NOMO-1 treated with DMSO at 0.1 percent for 48 hours (cell line): ENCODE data around the gene TCERG1L.

Experiments
- DNase-seq: peaks from one replicate; lab custom pipeline; 2025; ENCODE audit not compliant: unreplicated experiment; lab: John Stamatoyannopoulos, UW

TCERG1L gene

DNA sequence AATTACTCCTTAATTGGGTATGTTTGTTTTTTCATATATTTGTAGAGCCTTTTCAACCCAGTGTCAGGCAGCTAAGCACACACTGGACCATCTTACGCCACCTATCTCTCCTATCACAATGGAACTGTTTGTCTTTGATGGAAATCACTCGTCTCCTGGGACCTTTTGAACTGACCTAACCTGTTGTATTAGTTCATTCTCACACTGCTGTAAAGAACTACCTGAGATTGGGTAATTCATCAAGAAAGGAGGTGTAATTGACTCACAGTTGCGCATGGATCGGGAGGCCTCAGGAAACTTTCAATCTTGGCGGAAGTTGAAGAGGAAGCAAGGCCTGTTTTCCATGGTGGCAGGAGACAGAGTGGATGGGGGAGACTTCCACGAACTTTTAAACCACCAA lies 182.0 kb downstream of the TCERG1L start:
- no peak for DNase-seq

DNA sequence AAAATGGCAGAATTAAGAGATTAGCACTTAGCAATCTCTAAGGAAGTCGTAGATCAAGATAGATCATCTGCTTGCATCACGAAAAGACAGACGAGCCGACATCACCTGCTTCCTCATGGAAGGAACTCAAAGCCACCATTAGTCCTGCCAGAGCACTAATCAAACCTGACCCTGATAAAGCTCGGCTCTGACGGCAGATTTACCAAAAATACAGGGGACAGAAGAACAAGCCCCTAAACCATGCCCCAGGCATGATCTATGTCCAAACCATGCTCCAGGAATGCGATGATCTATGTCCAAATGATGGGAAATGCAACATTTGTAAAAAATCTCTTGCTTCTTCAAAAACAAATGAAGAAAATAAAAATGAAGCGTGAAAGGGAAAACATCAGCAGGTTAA lies 182.8 kb downstream of the TCERG1L start:
- DNase-seq, result no peak

DNA sequence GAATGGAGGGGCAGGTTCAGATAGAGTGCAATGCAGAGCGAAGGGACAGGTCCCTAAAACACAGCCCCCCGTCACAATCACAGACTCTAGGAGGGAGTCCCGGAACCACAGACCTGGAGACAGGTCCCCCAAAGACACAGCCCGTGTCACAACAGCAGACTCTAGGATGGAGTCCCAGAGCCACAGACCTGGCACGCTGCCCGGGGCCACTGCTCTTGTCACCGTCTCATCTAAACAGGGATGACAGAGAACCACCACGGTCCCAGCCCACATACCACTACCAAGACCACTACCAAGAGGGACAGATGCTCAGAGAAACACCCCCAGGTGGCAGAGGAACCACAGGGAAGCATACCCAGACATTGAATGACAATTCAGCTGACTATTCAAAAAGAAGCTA lies 183.9 kb downstream of the TCERG1L start:
- DNase-seq, result no peak

- no peak for DNase-seq
Observed at GRCh38 chr10:131127138-131127589, 184.4 kb downstream of the TCERG1L start.

- DNase-seq, result no peak
Observed at GRCh38 chr10:131126321-131127137, 185.0 kb downstream of the TCERG1L start.

GRCh38 chr10:131125511-131126225 lies 185.9 kb downstream of the TCERG1L start:
- DNase-seq, result no peak

GRCh38 chr10:131124945-131125344 lies 186.6 kb downstream of the TCERG1L start:
- no peak for DNase-seq

GRCh38 chr10:131123496-131123895 lies 188.0 kb downstream of the TCERG1L start:
- DNase-seq, result no peak

DNA sequence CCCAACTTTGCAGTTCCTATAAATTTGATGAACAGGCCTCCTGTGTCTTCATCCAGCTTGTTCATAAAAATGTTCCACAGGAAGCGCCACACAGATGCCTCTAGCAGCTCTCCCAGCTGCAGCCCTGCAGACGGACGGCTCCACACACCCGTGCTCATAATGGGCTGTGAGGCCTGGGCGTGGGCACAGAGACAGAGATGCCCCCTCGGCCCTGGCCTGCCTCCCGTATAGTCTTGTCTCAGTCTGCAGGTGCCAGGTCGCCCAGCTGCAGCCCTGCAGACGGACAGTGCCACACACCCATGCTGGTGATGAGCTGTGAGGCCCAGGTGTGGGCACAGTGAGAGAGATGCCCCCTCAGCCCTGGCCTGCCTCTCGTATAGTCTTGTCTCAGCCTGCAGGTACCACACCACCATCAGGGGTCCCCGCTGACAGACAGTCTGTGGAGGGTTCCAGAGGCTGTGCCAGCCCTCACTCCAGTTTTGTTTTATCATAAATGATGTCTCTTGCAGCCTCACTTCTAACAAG lies 189.9 kb downstream of the TCERG1L start:
- DNase-seq, result no peak

GRCh38 chr10:131119626-131120355 lies 191.7 kb downstream of the TCERG1L start:
- DNase-seq, result no peak

- DNase-seq, result no peak
Observed at GRCh38 chr10:131117416-131118212, 193.9 kb downstream of the TCERG1L start.

- no peak for DNase-seq
Observed at GRCh38 chr10:131116991-131117375, 194.5 kb downstream of the TCERG1L start.

GRCh38 chr10:131116216-131116990 lies 195.1 kb downstream of the TCERG1L start:
- no peak for DNase-seq

DNA sequence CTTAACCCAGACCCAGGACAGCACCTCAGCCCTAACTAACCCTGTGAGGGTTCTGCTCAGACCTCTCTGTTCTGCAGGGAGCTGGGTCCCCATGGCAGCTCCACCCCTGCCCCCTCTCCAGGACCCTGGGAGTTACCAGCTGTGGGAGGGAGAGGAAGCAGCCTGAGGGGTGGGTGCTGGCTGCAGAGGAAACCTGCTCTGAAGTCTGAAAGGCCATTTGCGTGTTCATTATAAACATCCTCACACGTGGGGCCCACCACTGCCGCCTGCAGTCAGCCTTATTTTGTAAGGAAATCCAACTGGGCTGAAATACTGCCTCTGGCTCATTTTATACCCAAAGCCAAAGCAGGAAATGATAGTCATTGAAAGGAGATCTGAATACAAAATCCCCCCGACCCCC lies 195.7 kb downstream of the TCERG1L start:
- DNase-seq, result no peak

- DNase-seq, result no peak
Observed at GRCh38 chr10:131115321-131115720, 196.2 kb downstream of the TCERG1L start.

DNA sequence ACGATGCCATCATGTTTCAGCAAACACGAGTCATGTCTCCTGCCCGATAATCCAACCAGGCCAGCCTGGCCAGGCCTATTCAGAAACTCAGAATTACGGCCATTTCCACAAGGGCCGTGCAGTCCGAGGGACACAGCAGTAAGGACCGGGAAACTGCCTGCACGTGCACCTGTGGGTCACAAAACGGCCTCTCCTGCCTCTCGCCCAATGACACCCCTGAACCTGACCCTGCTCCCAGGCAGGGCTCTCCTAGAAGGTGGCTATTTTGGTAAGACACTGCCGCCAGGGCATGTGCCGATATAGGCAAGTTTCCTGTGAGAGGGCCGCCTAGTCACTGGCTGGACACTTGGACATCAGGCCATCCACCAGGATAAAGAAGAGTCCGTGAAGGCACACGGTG lies 196.7 kb downstream of the TCERG1L start:
- DNase-seq, result no peak

- no peak for DNase-seq
Observed at GRCh38 chr10:131113709-131114291, 197.7 kb downstream of the TCERG1L start.

- no peak for DNase-seq
Observed at GRCh38 chr10:131113165-131113564, 198.4 kb downstream of the TCERG1L start.

DNA sequence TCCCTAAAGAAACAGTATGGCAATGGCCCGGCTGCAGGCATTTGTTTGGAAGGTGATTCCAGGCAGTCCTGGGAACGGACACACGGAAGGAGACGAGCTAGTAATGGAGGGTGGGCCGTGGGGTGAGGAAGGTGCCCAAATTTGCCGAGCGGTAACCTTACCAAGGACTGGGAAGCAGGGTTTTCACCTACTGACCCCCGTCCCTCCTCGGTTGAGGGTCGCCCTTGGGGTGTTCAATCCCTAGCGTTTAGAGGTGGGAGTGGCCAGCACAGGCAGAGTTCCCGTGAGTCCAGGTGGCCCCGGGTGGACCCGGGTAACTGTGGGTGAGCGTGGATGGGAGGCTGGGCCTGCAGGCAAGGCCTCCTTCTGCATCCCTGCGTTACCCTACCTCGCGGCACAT lies 198.8 kb downstream of the TCERG1L start:
- DNase-seq, result no peak
